Measurements from ENCODE around the gene RAB3GAP2. TPM values are rescaled to one million over a fixed set of nuclear protein-coding genes. Genes with fewer than 3 reads are reported as not detected.
"Not testable (repeated sequence)": the region's sequence is repeated elsewhere in the genome, so short reads cannot be mapped to it uniquely, and the experiment has no call there.

The RAB3GAP2 gene
- total RNA-seq, 3 donors from 2014 or later (not counting 1 experiment from before 2014, with no cell fraction given), result 47.3 to 52.7 (median 51.5) TPM

DNA sequence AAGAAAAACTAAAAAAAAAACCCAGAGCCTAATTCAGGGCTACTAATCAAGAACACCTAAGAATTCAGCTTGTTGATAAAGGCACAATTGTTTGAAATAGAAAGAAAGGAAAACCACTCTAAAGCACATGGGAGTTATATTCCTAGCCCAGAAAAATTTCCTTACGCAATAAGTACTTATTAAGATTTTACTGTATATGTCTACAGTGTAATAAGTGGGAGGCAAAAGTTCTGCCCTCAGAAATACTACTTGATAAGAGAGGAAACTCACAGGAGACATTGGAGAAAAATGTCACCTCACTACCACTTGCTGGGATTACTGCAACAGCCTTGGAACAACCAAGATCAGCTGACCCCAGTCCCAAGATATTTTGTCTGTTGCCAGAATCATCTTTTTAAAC is 112.2 kb downstream of the RAB3GAP2 start:
- Histone ChIP-seq H3K27ac (ENCODE audit: low read length) (no peak overlapping the region), H3K27me3 (ENCODE audit: control insufficient read depth, insufficient read depth, low read length) (no peaks in the 10 kb centered on the region), H3K36me3 (ENCODE audit: control insufficient read depth, insufficient read depth, low read length) (peaks cover 56% of the 10 kb centered on the region), H3K4me1 (ENCODE audit: control insufficient read depth, insufficient read depth, low read length) (no peaks in the 10 kb centered on the region), H3K4me3 (ENCODE audit: low read length) (no peak overlapping the region), H3K9me3 (ENCODE audit: control insufficient read depth, insufficient read depth, low read length) (no peaks in the 10 kb centered on the region)
- H3K27me3 Mint-ChIP-seq (ENCODE audit: low read depth in 2 of 2), result no peaks in the 10 kb centered on the region
- H3K9me3 Mint-ChIP-seq, result no peaks in the 10 kb centered on the region
- no peak overlapping the region for H3K27ac Mint-ChIP-seq
- H3K4me1 Mint-ChIP-seq, result peaks cover 9 to 16% of the 10 kb centered on the region in 2 donors
- H3K4me3 Mint-ChIP-seq, result no peak overlapping the region
- intact Hi-C loops (cut with micrococcal nuclease), result no loop called here
- TF ChIP-seq, protein P1, sequence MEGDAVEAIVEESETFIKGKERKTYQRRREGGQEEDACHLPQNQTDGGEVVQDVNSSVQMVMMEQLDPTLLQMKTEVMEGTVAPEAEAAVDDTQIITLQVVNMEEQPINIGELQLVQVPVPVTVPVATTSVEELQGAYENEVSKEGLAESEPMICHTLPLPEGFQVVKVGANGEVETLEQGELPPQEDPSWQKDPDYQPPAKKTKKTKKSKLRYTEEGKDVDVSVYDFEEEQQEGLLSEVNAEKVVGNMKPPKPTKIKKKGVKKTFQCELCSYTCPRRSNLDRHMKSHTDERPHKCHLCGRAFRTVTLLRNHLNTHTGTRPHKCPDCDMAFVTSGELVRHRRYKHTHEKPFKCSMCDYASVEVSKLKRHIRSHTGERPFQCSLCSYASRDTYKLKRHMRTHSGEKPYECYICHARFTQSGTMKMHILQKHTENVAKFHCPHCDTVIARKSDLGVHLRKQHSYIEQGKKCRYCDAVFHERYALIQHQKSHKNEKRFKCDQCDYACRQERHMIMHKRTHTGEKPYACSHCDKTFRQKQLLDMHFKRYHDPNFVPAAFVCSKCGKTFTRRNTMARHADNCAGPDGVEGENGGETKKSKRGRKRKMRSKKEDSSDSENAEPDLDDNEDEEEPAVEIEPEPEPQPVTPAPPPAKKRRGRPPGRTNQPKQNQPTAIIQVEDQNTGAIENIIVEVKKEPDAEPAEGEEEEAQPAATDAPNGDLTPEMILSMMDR (IDR thresholded peaks at IDR 0.05), result no peak
- ATAC-seq, result no peak
- peaks cover 17% of the 10 kb centered on the region for H3K36me3 Mint-ChIP-seq
- no CpG with 5 or more reads among the region's 1 CpG for WGBS (ENCODE audit: insufficient coverage)
- no peak for DNase-seq

DNA sequence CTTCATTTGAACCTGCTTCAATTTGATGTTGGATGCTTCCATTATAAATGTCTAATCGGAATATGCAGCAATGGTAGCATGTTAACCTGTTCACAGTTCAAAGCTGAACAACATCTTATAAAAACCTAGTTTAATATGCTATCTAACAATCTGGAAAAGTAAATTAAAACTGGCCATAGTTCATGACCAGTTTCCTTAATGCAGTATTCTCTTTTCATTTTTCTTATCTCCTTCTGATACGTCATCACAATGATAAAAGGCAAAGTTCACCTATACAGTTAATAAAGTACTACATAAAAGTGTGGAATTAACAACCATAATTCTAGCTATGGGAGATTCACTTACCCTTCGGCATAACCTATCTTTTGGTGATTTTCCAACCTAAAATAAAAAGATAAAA is 113.2 kb downstream of the RAB3GAP2 start:
- DNase-seq, result no peak
- WGBS (ENCODE audit: insufficient coverage), result 100% methylated on average over 1 of the region's 3 CpGs

DNA sequence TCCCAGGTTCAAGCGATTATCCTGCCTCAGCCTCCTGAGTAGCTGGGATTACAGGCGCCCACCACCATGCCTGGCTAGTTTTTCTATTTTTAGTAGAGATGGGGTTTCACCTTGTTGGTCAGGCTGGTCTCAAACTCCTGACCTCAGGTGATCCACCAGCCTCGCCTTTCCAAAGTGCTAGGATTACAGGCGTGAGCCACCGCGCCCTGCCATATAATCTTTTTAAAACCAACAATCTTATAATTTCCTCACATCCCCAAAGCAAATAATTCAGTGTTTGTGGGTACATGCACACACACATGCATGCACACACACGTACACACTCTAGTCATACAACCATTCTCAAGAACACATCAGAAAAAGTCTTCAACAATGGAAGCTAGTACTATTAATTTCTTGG is 113.7 kb downstream of the RAB3GAP2 start:
- peaks cover 56% of the 10 kb centered on the region for H3K36me3 ChIP-seq (ENCODE audit: control insufficient read depth, insufficient read depth, low read length)
- H3K4me3 ChIP-seq (ENCODE audit: low read length); DNase-seq; H3K4me3 Mint-ChIP-seq; H3K27ac ChIP-seq (ENCODE audit: low read length); H3K9me3 Mint-ChIP-seq; H3K27me3 ChIP-seq (ENCODE audit: control insufficient read depth, insufficient read depth, low read length); H3K27ac Mint-ChIP-seq; H3K27me3 Mint-ChIP-seq (ENCODE audit: low read depth in 2 of 2); H3K4me1 ChIP-seq (ENCODE audit: control insufficient read depth, insufficient read depth, low read length); H3K9me3 ChIP-seq (ENCODE audit: control insufficient read depth, insufficient read depth, low read length); intact Hi-C loops (cut with micrococcal nuclease); ATAC-seq: not testable (repeated sequence)
- 95% methylated on average over 6 of the region's 7 CpGs for WGBS (ENCODE audit: insufficient coverage)
- peaks cover 17% of the 10 kb centered on the region for H3K36me3 Mint-ChIP-seq
- H3K4me1 Mint-ChIP-seq, result peaks cover 9 to 16% of the 10 kb centered on the region in 2 donors

More for the DNA sequence above, 113.2 kb downstream of the RAB3GAP2 start:
- TF ChIP-seq, protein P1 (IDR thresholded peaks at IDR 0.05), result no peak
- Histone ChIP-seq H3K9me3 (ENCODE audit: control insufficient read depth, insufficient read depth, low read length) (no peaks in the 10 kb centered on the region), H3K27me3 (ENCODE audit: control insufficient read depth, insufficient read depth, low read length) (no peaks in the 10 kb centered on the region), H3K27ac (ENCODE audit: low read length) (no peak overlapping the region), H3K36me3 (ENCODE audit: control insufficient read depth, insufficient read depth, low read length) (peaks cover 56% of the 10 kb centered on the region), H3K4me1 (ENCODE audit: control insufficient read depth, insufficient read depth, low read length) (no peaks in the 10 kb centered on the region), H3K4me3 (ENCODE audit: low read length) (no peak overlapping the region)
- intact Hi-C loops (cut with micrococcal nuclease), result no loop called here
- Mint-ChIP-seq H3K27ac (no peak overlapping the region), H3K36me3 (peaks cover 17% of the 10 kb centered on the region), H3K4me1 (peaks cover 9 to 16% of the 10 kb centered on the region in 2 donors), H3K4me3 (no peak overlapping the region), H3K27me3 (ENCODE audit: low read depth in 2 of 2) (no peaks in the 10 kb centered on the region), H3K9me3 (no peaks in the 10 kb centered on the region)
- no peak for ATAC-seq

DNA sequence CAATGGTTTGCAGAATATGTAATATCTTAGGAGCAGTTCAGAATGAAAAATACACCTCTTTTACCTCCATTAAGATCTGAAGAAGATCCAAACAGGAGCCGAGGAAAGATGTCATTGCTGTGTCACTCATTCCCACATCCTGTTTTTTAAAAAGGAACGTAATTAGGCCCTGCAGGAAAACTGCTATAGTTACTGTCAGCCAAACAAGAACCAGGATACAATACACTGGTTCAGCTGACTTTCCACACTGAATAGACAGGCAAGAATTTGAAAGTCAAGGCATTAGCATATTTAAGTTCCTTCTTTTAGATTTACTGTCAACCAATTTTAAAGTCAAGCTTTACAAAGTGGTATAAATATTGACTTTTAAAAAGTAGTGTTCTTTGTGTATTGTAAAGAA is 114.5 kb downstream of the RAB3GAP2 start:
- H3K36me3 ChIP-seq (ENCODE audit: control insufficient read depth, insufficient read depth, low read length), result peaks cover 62% of the 10 kb centered on the region
- DNase-seq, result no peak
- TF ChIP-seq, protein P1 (IDR thresholded peaks at IDR 0.05), result no peak
- Mint-ChIP-seq H3K4me1 (peaks cover 9 to 16% of the 10 kb centered on the region in 2 donors), H3K4me3 (no peak overlapping the region), H3K27ac (peak overlapping the region in 1 of 2 donors; percentile 19), H3K27me3 (ENCODE audit: low read depth in 2 of 2) (no peaks in the 10 kb centered on the region), H3K9me3 (no peaks in the 10 kb centered on the region), H3K36me3 (peaks cover 17% of the 10 kb centered on the region)
- no peaks in the 10 kb centered on the region for H3K4me1 ChIP-seq (ENCODE audit: control insufficient read depth, insufficient read depth, low read length)
- intact Hi-C loops (cut with micrococcal nuclease), result no loop called here
- WGBS (ENCODE audit: insufficient coverage), result 82% methylated on average over 2 of the region's 2 CpGs
- ATAC-seq, result no peak
- no peak overlapping the region for H3K4me3 ChIP-seq (ENCODE audit: low read length)
- H3K27me3 ChIP-seq (ENCODE audit: control insufficient read depth, insufficient read depth, low read length), result no peaks in the 10 kb centered on the region
- H3K9me3 ChIP-seq (ENCODE audit: control insufficient read depth, insufficient read depth, low read length), result no peaks in the 10 kb centered on the region
- H3K27ac ChIP-seq (ENCODE audit: low read length), result no peak overlapping the region
